NCI-H2196 (cell line): ENCODE results near the gene SCGB1D2.

Experiments
- DNase-seq: peaks from one replicate; lab custom pipeline; 2025; ENCODE audit not compliant: unreplicated experiment; lab: John Stamatoyannopoulos, UW

The SCGB1D2 gene

GRCh38 chr11:62256281-62256680, 14.2 kb downstream of the SCGB1D2 start:
- DNase-seq = no peak

- DNase-seq = no peak
Observed at GRCh38 chr11:62260261-62260953, 18.4 kb downstream of the SCGB1D2 start.

GRCh38 chr11:62264004-62264403, 22.0 kb downstream of the SCGB1D2 start:
- DNase-seq = no peak

GRCh38 chr11:62266558-62266957, 24.5 kb downstream of the SCGB1D2 start:
- no peak for DNase-seq

- DNase-seq = no peak
Observed at GRCh38 chr11:62267050-62267449, 25.0 kb downstream of the SCGB1D2 start.

GRCh38 chr11:62267576-62267975, 25.5 kb downstream of the SCGB1D2 start:
- no peak for DNase-seq

- peak; percentile 14 for DNase-seq
Observed at GRCh38 chr11:62269654-62270278, 27.7 kb downstream of the SCGB1D2 start, which contains the start of gene SCGB2A2. SCGB2A2 (plus strand) TSS chr11:62270158; CDS start chr11:62270217, 59 bp downstream.

- DNase-seq = no peak
Observed at GRCh38 chr11:62273284-62273683, 31.2 kb downstream of the SCGB1D2 start.

GRCh38 chr11:62273789-62274275, 31.8 kb downstream of the SCGB1D2 start:
- DNase-seq = no peak

- no peak for DNase-seq
Observed at GRCh38 chr11:62280452-62280851, 38.4 kb downstream of the SCGB1D2 start.
